ENCODE results near the gene LAMB3. TPM values are rescaled to one million over a fixed set of nuclear protein-coding genes. Genes with fewer than 3 reads are reported as not detected.

The LAMB3 gene
- total RNA-seq, 4 donors from 2014 or later = 0.17 to 1.0 (median 0.52) TPM

GRCh38 chr1:209667103-209667502, 14.9 kb upstream of the LAMB3 start:
- intact Hi-C loops (cut with DNase I) = no loop called here
- WGBS = 100% methylated on average over 1 of the region's 1 CpG
- H3K9me3 ChIP-seq = no peaks in the 10 kb centered on the region
- H3K36me3 ChIP-seq = no peaks in the 10 kb centered on the region
- H3K4me1 ChIP-seq = no peaks in the 10 kb centered on the region
- TF ChIP-seq EP300 (IDR thresholded peaks at IDR 0.05) (no peak), CTCF (IDR thresholded peaks at IDR 0.05) (no peak), POLR2A (IDR thresholded peaks at IDR 0.05; ENCODE audit: low read depth) (no peak), POLR2AphosphoS5 (IDR thresholded peaks at IDR 0.05) (no peak)
- DNase-seq (ENCODE audit: extremely low spot score) = no peak
- H3K27me3 ChIP-seq = no peaks in the 10 kb centered on the region
- no peak overlapping the region for H3K4me3 ChIP-seq
- H3K27ac ChIP-seq (replicated peaks in 1 of 4) = no peak overlapping the region

- H3K27ac ChIP-seq (replicated peaks in 1 of 4) = no peak overlapping the region
- H3K36me3 ChIP-seq = no peaks in the 10 kb centered on the region
- 93% methylated on average over 3 of the region's 3 CpGs for WGBS
- intact Hi-C loops (cut with DNase I) = no loop called here
- no peak overlapping the region for H3K4me3 ChIP-seq
- peaks cover 0 to 2% (median 0%) of the 10 kb centered on the region in 4 donors for H3K4me1 ChIP-seq
- TF ChIP-seq POLR2A (IDR thresholded peaks at IDR 0.05; ENCODE audit: low read depth) = no peak
- TF ChIP-seq POLR2AphosphoS5 (IDR thresholded peaks at IDR 0.05) = no peak
- TF ChIP-seq EP300 (IDR thresholded peaks at IDR 0.05) = no peak
- no peak for TF ChIP-seq CTCF (IDR thresholded peaks at IDR 0.05)
- DNase-seq (ENCODE audit: extremely low spot score) = no peak
- H3K9me3 ChIP-seq = no peaks in the 10 kb centered on the region
- no peaks in the 10 kb centered on the region for H3K27me3 ChIP-seq
Observed at GRCh38 chr1:209662879-209663327, 10.7 kb upstream of the LAMB3 start.

- H3K4me3 ChIP-seq = no peak overlapping the region
- 83% methylated on average over 1 of the region's 1 CpG for WGBS
- intact Hi-C loops (cut with DNase I) = no loop called here
- no peak for DNase-seq (ENCODE audit: extremely low spot score)
- no peaks in the 10 kb centered on the region for H3K9me3 ChIP-seq
- H3K27me3 ChIP-seq = no peaks in the 10 kb centered on the region
- H3K27ac ChIP-seq (replicated peaks in 1 of 4) = no peak overlapping the region
- H3K4me1 ChIP-seq = peaks cover 0 to 2% (median 0%) of the 10 kb centered on the region in 4 donors
- H3K36me3 ChIP-seq = no peaks in the 10 kb centered on the region
- TF ChIP-seq CTCF (IDR thresholded peaks at IDR 0.05) (no peak), EP300 (IDR thresholded peaks at IDR 0.05) (no peak), POLR2A (IDR thresholded peaks at IDR 0.05; ENCODE audit: low read depth) (no peak), POLR2AphosphoS5 (IDR thresholded peaks at IDR 0.05) (no peak)
Observed at GRCh38 chr1:209661071-209661470, 8.8 kb upstream of the LAMB3 start.

DNA sequence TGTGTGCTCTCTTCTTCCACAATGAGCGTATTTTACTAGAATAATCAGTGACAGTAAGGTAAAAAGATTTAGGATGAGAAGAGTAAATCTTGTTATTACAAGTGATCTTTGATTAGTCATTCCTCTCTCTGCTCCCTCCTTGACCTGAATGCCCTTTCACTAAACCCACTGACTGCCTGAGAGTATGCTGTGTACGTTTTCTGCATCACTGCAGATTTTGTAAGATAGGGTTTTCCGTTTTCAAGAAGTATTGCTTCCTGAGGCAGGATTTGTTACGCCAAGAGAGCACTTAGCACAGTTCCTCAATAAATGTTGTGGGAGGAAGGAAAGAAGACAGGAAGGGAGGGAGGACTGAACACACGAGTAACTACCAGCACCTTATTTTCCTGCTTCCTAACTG, 7.7 kb upstream of the LAMB3 start:
- no peak overlapping the region for H3K4me3 ChIP-seq
- intact Hi-C loops (cut with DNase I) = no loop called here
- WGBS = 48% methylated on average over 5 of the region's 5 CpGs
- H3K36me3 ChIP-seq = no peaks in the 10 kb centered on the region
- no peak for TF ChIP-seq POLR2AphosphoS5 (IDR thresholded peaks at IDR 0.05)
- TF ChIP-seq EP300 (IDR thresholded peaks at IDR 0.05) = no peak
- TF ChIP-seq CTCF (IDR thresholded peaks at IDR 0.05) = no peak
- no peak for TF ChIP-seq POLR2A (IDR thresholded peaks at IDR 0.05; ENCODE audit: low read depth)
- H3K9me3 ChIP-seq = no peaks in the 10 kb centered on the region
- DNase-seq (ENCODE audit: extremely low spot score) = no peak
- H3K27ac ChIP-seq (replicated peaks in 1 of 4) = no peak overlapping the region
- H3K4me1 ChIP-seq = peaks cover 0 to 2% (median 0%) of the 10 kb centered on the region in 4 donors
- no peaks in the 10 kb centered on the region for H3K27me3 ChIP-seq

- Histone ChIP-seq H3K27me3 (no peaks in the 10 kb centered on the region), H3K27ac (replicated peaks in 1 of 4) (no peak overlapping the region), H3K9me3 (no peaks in the 10 kb centered on the region), H3K4me3 (no peak overlapping the region), H3K36me3 (no peaks in the 10 kb centered on the region), H3K4me1 (peaks cover 8 to 15% (median 10%) of the 10 kb centered on the region in 4 donors)
- WGBS = 88% methylated on average over 5 of the region's 5 CpGs
- no peak for DNase-seq (ENCODE audit: extremely low spot score)
- intact Hi-C loops (cut with DNase I) = no loop called here
- no peak for TF ChIP-seq EP300 (IDR thresholded peaks at IDR 0.05)
- TF ChIP-seq POLR2AphosphoS5 (IDR thresholded peaks at IDR 0.05) = no peak
- no peak for TF ChIP-seq POLR2A (IDR thresholded peaks at IDR 0.05; ENCODE audit: low read depth)
- no peak for TF ChIP-seq CTCF (IDR thresholded peaks at IDR 0.05)
Observed at GRCh38 chr1:209657918-209658317, 5.7 kb upstream of the LAMB3 start.
